MCF 10A (cell line): Measurements from ENCODE around the gene MOB3A. TPM values are rescaled to one million over a fixed set of nuclear protein-coding genes. Genes with fewer than 3 reads are reported as not detected.

Source experiments
- BruUV-seq: library from RNA; stranded (reverse); fragments of 400-500 nt; replicated peaks from 2 replicates; lab custom pipeline; 2021; lab: Mats Ljungman, UMichigan
- CTCF ChIA-PET: fragments of 300-600 bp; sonication (Branson Sonifier 250); formaldehyde crosslinking; extraction: SDS; loops from one replicate; lab custom pipeline; 2021; ENCODE audit warnings: antibody characterized with exemption, inconsistent platforms; lab: Yijun Ruan, JAX
- POLR2A ChIA-PET: fragments of 300-600, 350-650 bp; sonication (Branson Sonifier 250); formaldehyde crosslinking; extraction: SDS; loops from one replicate; lab custom pipeline; 2020; ENCODE audit warnings: antibody characterized with exemption, inconsistent platforms; lab: Yijun Ruan, JAX
- DNase-seq: peaks from one replicate; pipeline ENCODE4 v3.0.0-alpha.2; 2018; ENCODE audit not compliant: unreplicated experiment
- H3K27ac Mint-ChIP-seq: one replicate; pipeline ENCODE4 v1.8.0; 2022; ENCODE audit warnings: mild to moderate bottlenecking, low read depth, mixed read lengths; ENCODE audit not compliant: unreplicated experiment
- H3K27me3 Mint-ChIP-seq: one replicate; pipeline ENCODE4 v1.8.0; 2022; ENCODE audit warnings: mixed read lengths; ENCODE audit not compliant: insufficient read depth, unreplicated experiment
- H3K36me3 Mint-ChIP-seq: one replicate; pipeline ENCODE4 v1.8.0; 2022; ENCODE audit warnings: mild to moderate bottlenecking, moderate library complexity, mixed read lengths; ENCODE audit not compliant: insufficient read depth, unreplicated experiment
- H3K4me1 Mint-ChIP-seq: one replicate; pipeline ENCODE4 v1.8.0; 2022; ENCODE audit warnings: mixed read lengths; ENCODE audit not compliant: insufficient read depth, unreplicated experiment
- H3K4me3 Mint-ChIP-seq: one replicate; pipeline ENCODE4 v1.8.0; 2022; ENCODE audit warnings: mild to moderate bottlenecking, moderate library complexity, mixed read lengths; ENCODE audit not compliant: unreplicated experiment
- H3K9me3 Mint-ChIP-seq: one replicate; pipeline ENCODE4 v1.8.0; 2022; ENCODE audit warnings: mixed read lengths; ENCODE audit not compliant: unreplicated experiment
- CTCF ChIP-seq: fragments of 200-600 bp; IDR thresholded peaks from one replicate; pipeline ENCODE4 v1.8.0; 2022; ENCODE audit warnings: antibody characterized with exemption, mild to moderate bottlenecking; ENCODE audit not compliant: unreplicated experiment
- intact Hi-C: fragments of 100-400 bp; cut with micrococcal nuclease; formaldehyde crosslinking; loops from 2 replicates; pipeline ENCODE4 v1.14.1; 2022
- total RNA-seq: library from RNA; stranded (reverse); gene quantifications from 2 replicates; pipeline ENCODE4 v1.2.3, GENCODE V29; 2022

MOB3A gene
- total RNA-seq, 1 experiment from 2014 or later = 40.9 TPM

GRCh38 chr19:2062389-2062729, 33.8 kb downstream of the MOB3A start:
- BruUV-seq = no TSS peak
- H3K4me3 Mint-ChIP-seq = peak overlapping the region; percentile 73
- intact Hi-C loops = no loop called here
- no peaks in the 10 kb centered on the region for H3K36me3 Mint-ChIP-seq
- peak overlapping the region; percentile 53 for H3K27ac Mint-ChIP-seq
- H3K9me3 Mint-ChIP-seq = no peaks in the 10 kb centered on the region
- no peak for TF ChIP-seq CTCF
- no peaks in the 10 kb centered on the region for H3K27me3 Mint-ChIP-seq
- POLR2A ChIA-PET = interaction anchor here (0.8 to 3.5 kb wide), 10 partner anchors 10 to 191 kb away, joined by 3 to 49 read pairs (median 4); partner anchors contain the start of genes MKNK2 and MOB3A
- no peak for DNase-seq
- CTCF ChIA-PET = interaction anchor here (1.5 kb wide), 1 partner anchor 33 kb away, joined by 3 read pairs; no protein-coding TSS in a partner anchor
- peaks cover 16% of the 10 kb centered on the region for H3K4me1 Mint-ChIP-seq

- BruUV-seq = no TSS peak
- Mint-ChIP-seq H3K9me3 (no peaks in the 10 kb centered on the region), H3K4me1 (peaks cover 16% of the 10 kb centered on the region), H3K27me3 (no peaks in the 10 kb centered on the region), H3K4me3 (peak overlapping the region; percentile 73), H3K36me3 (no peaks in the 10 kb centered on the region), H3K27ac (peak overlapping the region; percentile 19)
- CTCF ChIA-PET = interaction anchor here (1.5 kb wide), 1 partner anchor 33 kb away, joined by 3 read pairs; no protein-coding TSS in a partner anchor
- POLR2A ChIA-PET = interaction anchor here (0.8 to 3.5 kb wide), 11 partner anchors 10 to 190 kb away, joined by 3 to 49 read pairs (median 3); partner anchors contain the start of genes MKNK2 and MOB3A
- TF ChIP-seq CTCF = no peak
- peak; percentile 99 for DNase-seq
- intact Hi-C loops = loop anchor here (1.0 kb wide), 1 partner anchor 29 kb away; no protein-coding TSS in a partner anchor
These were observed 34.4 kb downstream of the MOB3A start for GRCh38 chr19:2061495-2062388.

GRCh38 chr19:2060884-2061494, 35.1 kb downstream of the MOB3A start:
- H3K36me3 Mint-ChIP-seq = no peaks in the 10 kb centered on the region
- ChIA-PET POLR2A (interaction anchor here (1.0 to 3.5 kb wide), 14 partner anchors 9 to 119 kb away, joined by 3 to 49 read pairs (median 4); partner anchors contain the start of gene MKNK2), CTCF (interaction anchor here (0.9 to 1.3 kb wide), 2 partner anchors 41 to 43 kb away, joined by 3 to 6 read pairs; no protein-coding TSS in a partner anchor)
- BruUV-seq = no TSS peak
- no peaks in the 10 kb centered on the region for H3K27me3 Mint-ChIP-seq
- intact Hi-C loops = loop anchor here (1.0 kb wide), 1 partner anchor 29 kb away; no protein-coding TSS in a partner anchor
- no peaks in the 10 kb centered on the region for H3K9me3 Mint-ChIP-seq
- H3K4me1 Mint-ChIP-seq = peaks cover 16% of the 10 kb centered on the region
- DNase-seq = peak; percentile 78
- peak overlapping the region; percentile 95 for H3K27ac Mint-ChIP-seq
- TF ChIP-seq CTCF = no peak
- peak overlapping the region; percentile 73 for H3K4me3 Mint-ChIP-seq
